ENCODE measurements around the gene SYT15. TPM values are rescaled to one million over a fixed set of nuclear protein-coding genes. Genes with fewer than 3 reads are reported as not detected.

SYT15 gene
- total RNA-seq, 1 experiment from 2014 or later = 1.6 TPM

- DNase-seq (ENCODE audit: low read depth, low spot score) (no peak), ATAC-seq (no peak)
- CTCF ChIA-PET = interaction anchor here (1.4 kb wide), 1 partner anchor 9 kb away, joined by 3 read pairs; no protein-coding TSS in a partner anchor
- no peak overlapping the region for H3K4me2 ChIP-seq (ENCODE audit: low read length)
- H3K9ac ChIP-seq (ENCODE audit: low read length) = no peak overlapping the region
- H3K79me2 ChIP-seq (ENCODE audit: insufficient read depth, low read length) = no peaks in the 10 kb centered on the region
- no peaks in the 10 kb centered on the region for H3K4me1 ChIP-seq (ENCODE audit: control insufficient read depth in 1 of 2, insufficient read depth in 2 of 2, low read length in 2 of 2)
- no peaks in the 10 kb centered on the region for H3K9me2 ChIP-seq (ENCODE audit: insufficient read depth)
- no peaks in the 10 kb centered on the region for H4K20me1 ChIP-seq (ENCODE audit: insufficient read depth)
- H3K27ac ChIP-seq (ENCODE audit: low read depth, low read length) = no peak overlapping the region
- POLR2A ChIA-PET = no interaction called here
- no peak overlapping the region for H3K4me3 ChIP-seq (replicated peaks in 1 of 2; ENCODE audit: low read depth in 1 of 2, low read length in 2 of 2)
- no peak overlapping the region for H2AFZ ChIP-seq (ENCODE audit: low read depth, low read length, poor library complexity, severe bottlenecking)
- no peaks in the 10 kb centered on the region for H3K36me3 ChIP-seq (ENCODE audit: control insufficient read depth in 1 of 2, insufficient read depth in 2 of 2, low read length in 2 of 2)
- TF ChIP-seq ELF1 (IDR thresholded peaks at IDR 0.05; ENCODE audit: borderline replicate concordance, low read depth) (no peak), ATF3 (IDR thresholded peaks at IDR 0.05) (no peak), ZFX (IDR thresholded peaks at IDR 0.05) (no peak), SIN3A (IDR thresholded peaks at IDR 0.05; ENCODE audit: low read depth) (no peak), CTCF (IDR thresholded peaks at IDR 0.05 in 2 of 3, conservative IDR thresholded peaks at IDR 0.05 in 1 of 3; ENCODE audit: borderline replicate concordance in 1 of 3, insufficient read depth in 1 of 3, low read depth in 2 of 3, low read length in 2 of 3) (no peak), RAD21 (IDR thresholded peaks at IDR 0.05; ENCODE audit: low read depth) (no peak), TCF7L2 (IDR thresholded peaks at IDR 0.05; ENCODE audit: borderline replicate concordance, extremely low read depth, insufficient read depth, insufficient read length) (no peak), EZH2phosphoT487 (IDR thresholded peaks at IDR 0.05; ENCODE audit: borderline replicate concordance) (no peak), YY1 (IDR thresholded peaks at IDR 0.05; ENCODE audit: extremely low read depth, insufficient replicate concordance, low read depth, low read length) (no peak), REST (IDR thresholded peaks at IDR 0.05; ENCODE audit: low read depth) (no peak), ZNF274 (IDR thresholded peaks at IDR 0.05; ENCODE audit: low read depth, low read length) (no peak), FOSL1 (IDR thresholded peaks at IDR 0.05; ENCODE audit: low read depth) (no peak), CBX3 (IDR thresholded peaks at IDR 0.05; ENCODE audit: low read depth) (no peak), EZH2 (IDR thresholded peaks at IDR 0.05) (no peak), POLR2A (IDR thresholded peaks at IDR 0.05; ENCODE audit: borderline replicate concordance, extremely low read depth, insufficient read depth, insufficient read length) (no peak), SP1 (IDR thresholded peaks at IDR 0.05; ENCODE audit: low read depth) (no peak), CEBPB (IDR thresholded peaks at IDR 0.05; ENCODE audit: low read depth) (no peak), SRF (IDR thresholded peaks at IDR 0.05; ENCODE audit: low read depth) (no peak), EGR1 (IDR thresholded peaks at IDR 0.05; ENCODE audit: low read depth) (no peak), POLR2AphosphoS5 (IDR thresholded peaks at IDR 0.05; ENCODE audit: low read depth, low read length) (no peak)
- intact Hi-C loops (cut with micrococcal nuclease) = no loop called here
- BruUV-seq (replicated peaks) = no TSS peak
- RAD21 ChIA-PET (ENCODE audit: low non-redundant PET in 1 of 2, low total read pairs in 2 of 2, uncharacterized antibody in 2 of 2, unreplicated experiment in 2 of 2) = no interaction called here
- H3K27me3 ChIP-seq (ENCODE audit: insufficient read depth, low read length) = no peaks in the 10 kb centered on the region
- H3K9me3 ChIP-seq (ENCODE audit: control insufficient read depth in 1 of 2, insufficient read depth in 1 of 2, low read depth in 1 of 2, low read length in 2 of 2) = no peaks in the 10 kb centered on the region
Measured at GRCh38 chr10:46538717-46539426, 40.1 kb upstream of the SYT15 start.

All from HCT116 (cell line).